ENCODE measurements around the gene TTC27.

DNA sequence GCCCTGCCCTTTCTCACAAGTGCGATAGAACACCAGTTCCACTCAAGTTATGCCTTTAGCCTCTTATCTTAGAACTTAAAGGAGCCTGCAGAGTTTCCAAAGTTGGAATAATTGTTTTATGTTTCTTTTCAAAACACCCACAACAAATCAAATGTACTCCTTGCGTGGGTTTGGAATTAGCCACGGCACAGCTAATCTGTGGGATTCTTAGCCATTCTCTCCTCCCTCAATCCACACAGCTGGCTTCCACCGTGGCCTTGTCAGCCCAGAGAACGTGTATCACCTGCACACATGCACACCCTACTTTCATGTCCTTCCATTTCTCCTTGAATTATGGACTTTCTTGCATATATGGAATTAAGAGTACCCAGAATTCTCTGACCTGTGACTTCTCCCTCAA is 183.8 kb downstream of the TTC27 start:
- TF ChIP-seq CTCF (conservative IDR thresholded peaks at IDR 0.05) (no peak), ZFX (IDR thresholded peaks at IDR 0.05) (no peak)
